SU-DHL-6 (cell line): ENCODE measurements around the gene NEGR1.

ENCODE experiments used
- H2AFZ ChIP-seq: fragments of 200-600 bp; sonication (generic); 2 replicates; pipeline ENCODE4 v1.6.1; 2014; ENCODE audit warnings: low read depth, mild to moderate bottlenecking, moderate library complexity, mixed read lengths, antibody characterized with exemption, low read length; ENCODE audit not compliant: severe bottlenecking
- H3F3A ChIP-seq: fragments of 200-600 bp; shearing (Covaris generic); 2 replicates; pipeline ENCODE4 v1.6.0; 2016; ENCODE audit warnings: antibody characterized with exemption, mild to moderate bottlenecking; ENCODE audit not compliant: insufficient read depth
- H3K27ac ChIP-seq: fragments of 200-600 bp; sonication (generic); 2 replicates; pipeline ENCODE4 v1.5.1; 2016; ENCODE audit warnings: low read depth, mild to moderate bottlenecking, low read length, moderate library complexity, mixed read lengths
- H3K27me3 ChIP-seq: fragments of 200-600 bp; sonication (generic), shearing (Covaris generic); 2 replicates; pipeline ENCODE4 v1.6.0; 2014; ENCODE audit warnings: mild to moderate bottlenecking, low read length
- H3K36me3 ChIP-seq: fragments of 200-600 bp; sonication (generic); 2 replicates; pipeline ENCODE4 v1.6.1; 2014; ENCODE audit warnings: mild to moderate bottlenecking, low read length, mixed read lengths
- H3K4me2 ChIP-seq: fragments of 300-600, 200-600 bp; shearing (Covaris generic), sonication (generic); 2 replicates; pipeline ENCODE4 v1.6.0; 2014; ENCODE audit warnings: low read length, low read depth, mild to moderate bottlenecking; ENCODE audit not compliant: poor library complexity, severe bottlenecking
- H3K4me3 ChIP-seq: fragments of 200-600 bp; sonication (generic); 2 replicates; pipeline ENCODE4 v1.5.1; 2014; ENCODE audit warnings: antibody characterized with exemption, low read length, mild to moderate bottlenecking, mixed read lengths; ENCODE audit not compliant: insufficient read depth, poor library complexity, severe bottlenecking
- H3K79me2 ChIP-seq: fragments of 200-600 bp; sonication (generic); 2 replicates; pipeline ENCODE4 v1.6.1; 2014; ENCODE audit warnings: mild to moderate bottlenecking, low read length, moderate library complexity; ENCODE audit not compliant: insufficient read depth
- H3K9ac ChIP-seq: fragments of 200-600 bp; sonication (generic); 2 replicates; pipeline ENCODE4 v1.7.0; 2014; ENCODE audit warnings: mild to moderate bottlenecking, low read length
- H3K9me2 ChIP-seq: fragments of 200-600 bp; sonication (generic); replicated peaks from 2 replicates; pipeline ENCODE4 v1.6.1; 2014; ENCODE audit warnings: low read length; ENCODE audit not compliant: insufficient read depth
- H3K9me3 ChIP-seq: fragments of 200-600 bp; sonication (generic); 2 replicates; pipeline ENCODE4 v1.6.1; 2014; ENCODE audit warnings: low read length, mixed read lengths; ENCODE audit not compliant: insufficient read depth
- H4K20me1 ChIP-seq: fragments of 200-600 bp; sonication (generic); 2 replicates; pipeline ENCODE4 v1.6.1; 2014; ENCODE audit warnings: low read depth, mild to moderate bottlenecking, antibody characterized with exemption, low read length, moderate library complexity, mixed read lengths
- CTCF ChIP-seq: fragments of 200-600 bp; sonication (generic); IDR thresholded peaks from one replicate; pipeline ENCODE4 v1.5.1; 2017; ENCODE audit warnings: antibody characterized with exemption, mild to moderate bottlenecking, low read length, moderate library complexity; ENCODE audit not compliant: insufficient read depth, poor library complexity, severe bottlenecking
- EZH2phosphoT487 ChIP-seq: fragments of 200-600 bp; sonication (generic), shearing (Covaris generic); conservative IDR thresholded peaks from 2 replicates; pipeline ENCODE4 v1.6.1; 2018; ENCODE audit warnings: mild to moderate bottlenecking, antibody characterized with exemption, low read length, moderate library complexity, mixed read lengths

NEGR1 gene

GRCh38 chr1:72011721-72012120, 270.6 kb downstream of the NEGR1 start:
- Histone ChIP-seq H3K4me3 (no peak overlapping the region), H3F3A (no peaks in the 10 kb centered on the region), H3K9me3 (no peaks in the 10 kb centered on the region), H3K9ac (no peak overlapping the region), H3K9me2 (no peaks in the 10 kb centered on the region), H3K27ac (no peak overlapping the region), H3K79me2 (no peaks in the 10 kb centered on the region), H2AFZ (no peak overlapping the region), H3K36me3 (no peaks in the 10 kb centered on the region), H3K27me3 (no peaks in the 10 kb centered on the region), H4K20me1 (no peaks in the 10 kb centered on the region), H3K4me2 (no peak overlapping the region)
- TF ChIP-seq EZH2phosphoT487, result no peak
- no peak for TF ChIP-seq CTCF

- no peaks in the 10 kb centered on the region for H3K9me3 ChIP-seq
Measured at GRCh38 chr1:72010094-72010431, 272.3 kb downstream of the NEGR1 start.

GRCh38 chr1:72009173-72010093, 272.9 kb downstream of the NEGR1 start:
- Histone ChIP-seq H3K36me3 (no peaks in the 10 kb centered on the region), H3F3A (no peaks in the 10 kb centered on the region), H3K4me3 (no peak overlapping the region), H2AFZ (no peak overlapping the region), H3K9me2 (no peaks in the 10 kb centered on the region), H3K27me3 (no peaks in the 10 kb centered on the region), H3K9me3 (no peaks in the 10 kb centered on the region), H4K20me1 (no peaks in the 10 kb centered on the region), H3K9ac (no peak overlapping the region), H3K27ac (no peak overlapping the region), H3K79me2 (no peaks in the 10 kb centered on the region), H3K4me2 (no peak overlapping the region)
- TF ChIP-seq CTCF, result no peak

More at GRCh38 chr1:72010094-72010431, 272.3 kb downstream of the NEGR1 start:
- H3K4me2 ChIP-seq, result no peak overlapping the region
- no peak overlapping the region for H3K4me3 ChIP-seq
- H3K27ac ChIP-seq, result no peak overlapping the region
- H3K27me3 ChIP-seq, result no peaks in the 10 kb centered on the region
- H3F3A ChIP-seq, result no peaks in the 10 kb centered on the region
- H4K20me1 ChIP-seq, result no peaks in the 10 kb centered on the region
- no peaks in the 10 kb centered on the region for H3K9me2 ChIP-seq
- no peak overlapping the region for H2AFZ ChIP-seq
- no peaks in the 10 kb centered on the region for H3K36me3 ChIP-seq
- H3K79me2 ChIP-seq, result no peaks in the 10 kb centered on the region
- no peak for TF ChIP-seq EZH2phosphoT487
- no peak for TF ChIP-seq CTCF
- H3K9ac ChIP-seq, result no peak overlapping the region
